ES-I3 (cell line): ENCODE results near the gene PDE4B.
"Not testable (repeated sequence)": the region's sequence is repeated elsewhere in the genome, so short reads cannot be mapped to it uniquely, and the experiment has no call there.

Experiments used
- H3K36me3 ChIP-seq: 2 replicates; pipeline ENCODE4 v1.6.1; 2013; ENCODE audit warnings: mild to moderate bottlenecking, low read length, control low read depth, moderate library complexity; ENCODE audit not compliant: insufficient read depth
- H3K4me1 ChIP-seq: 2 replicates; pipeline ENCODE4 v1.6.1; 2013; ENCODE audit warnings: mild to moderate bottlenecking, control low read depth, low read length; ENCODE audit not compliant: insufficient read depth
- H3K9ac ChIP-seq: 2 replicates; pipeline ENCODE4 v1.6.1; 2013; ENCODE audit warnings: low read depth, mild to moderate bottlenecking, low read length, moderate library complexity
- H3K9me3 ChIP-seq: 2 replicates; pipeline ENCODE4 v1.6.1; 2013; ENCODE audit warnings: mild to moderate bottlenecking, low read length, moderate library complexity; ENCODE audit not compliant: control insufficient read depth, insufficient read depth

Gene PDE4B

DNA sequence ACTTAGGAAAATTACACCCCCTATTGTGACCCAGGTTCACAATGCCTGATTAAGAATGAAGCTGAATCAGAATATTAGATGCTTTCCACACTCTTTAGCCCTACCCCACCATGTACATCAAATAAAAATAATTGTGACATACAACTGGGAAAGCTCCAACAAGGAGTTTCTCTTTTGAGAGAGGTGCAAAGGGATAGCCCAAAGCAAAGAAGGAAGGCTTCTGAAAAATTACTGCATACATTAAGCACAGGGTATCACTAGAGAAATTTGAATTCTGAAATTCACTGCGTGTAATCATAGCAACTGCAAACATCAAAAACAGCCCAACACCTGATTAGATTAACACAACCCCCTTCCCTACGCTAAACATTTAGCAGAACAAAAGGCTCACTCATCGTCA lies 34.1 kb downstream of the PDE4B start:
- no peaks in the 10 kb centered on the region for H3K36me3 ChIP-seq
- no peaks in the 10 kb centered on the region for H3K4me1 ChIP-seq
- H3K9me3 ChIP-seq: no peaks in the 10 kb centered on the region
- H3K9ac ChIP-seq: no peak overlapping the region

DNA sequence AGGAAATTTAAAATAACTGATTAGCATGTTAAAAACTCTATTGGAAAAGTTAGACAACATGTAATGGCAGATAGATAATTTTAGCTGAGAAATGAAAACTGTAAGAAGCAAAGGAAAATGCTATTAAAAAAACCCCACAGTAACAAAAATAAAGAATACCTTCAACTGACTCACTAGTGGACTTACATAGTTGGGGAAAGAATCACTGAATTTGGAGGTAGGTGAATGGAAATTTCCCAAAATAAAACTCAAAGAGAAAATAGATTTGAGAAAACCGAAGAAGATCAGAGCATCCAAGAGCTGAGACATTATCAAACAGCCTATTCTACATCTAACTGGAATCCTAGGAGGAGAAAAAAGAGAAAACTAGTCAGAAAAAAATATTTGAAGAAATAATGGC lies 34.7 kb downstream of the PDE4B start:
- no peaks in the 10 kb centered on the region for H3K4me1 ChIP-seq
- no peaks in the 10 kb centered on the region for H3K9me3 ChIP-seq
- H3K9ac ChIP-seq: no peak overlapping the region
- H3K36me3 ChIP-seq: no peaks in the 10 kb centered on the region

DNA sequence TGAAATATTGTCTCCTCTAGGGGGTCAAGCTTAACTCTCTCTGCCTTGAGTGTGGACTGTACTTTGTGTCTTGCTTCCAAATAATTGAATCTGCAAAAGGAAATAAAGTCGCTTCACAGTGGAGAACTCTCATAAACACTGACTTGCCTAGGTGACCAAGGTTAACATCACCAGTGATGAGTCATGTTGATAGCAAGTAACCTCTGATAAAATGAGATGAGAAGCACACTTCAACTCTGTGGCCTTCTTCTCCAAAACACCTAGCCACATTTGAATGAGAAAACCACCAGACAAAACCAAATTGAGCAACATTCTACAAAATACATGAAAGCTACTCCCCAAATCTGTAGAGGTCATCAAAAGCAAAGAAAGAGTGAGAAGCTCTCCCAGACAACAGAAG lies 37.6 kb downstream of the PDE4B start:
- no peaks in the 10 kb centered on the region for H3K36me3 ChIP-seq
- no peaks in the 10 kb centered on the region for H3K9me3 ChIP-seq
- H3K9ac ChIP-seq: no peak overlapping the region
- no peaks in the 10 kb centered on the region for H3K4me1 ChIP-seq

DNA sequence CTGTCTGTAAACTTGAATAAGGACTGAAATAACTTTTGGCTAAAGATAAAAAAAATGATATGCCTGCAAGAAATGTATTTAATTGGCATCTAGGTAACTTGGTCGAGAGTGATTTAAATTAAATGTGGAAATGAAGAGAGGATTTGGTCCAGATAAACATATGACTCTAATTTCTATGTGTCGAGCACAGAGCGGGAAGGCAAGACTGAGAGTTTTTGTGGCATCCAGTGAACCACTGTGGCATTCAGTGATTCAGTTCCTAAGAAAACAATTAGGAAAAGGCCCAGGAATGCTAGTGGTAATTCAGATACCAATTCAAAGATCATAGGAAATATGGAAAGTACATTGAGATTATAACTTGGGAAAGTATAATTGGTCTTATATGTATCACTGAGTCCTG lies 39.6 kb downstream of the PDE4B start:
- Histone ChIP-seq H3K36me3 (no peaks in the 10 kb centered on the region), H3K9me3 (no peaks in the 10 kb centered on the region), H3K9ac (no peak overlapping the region), H3K4me1 (no peaks in the 10 kb centered on the region)

DNA sequence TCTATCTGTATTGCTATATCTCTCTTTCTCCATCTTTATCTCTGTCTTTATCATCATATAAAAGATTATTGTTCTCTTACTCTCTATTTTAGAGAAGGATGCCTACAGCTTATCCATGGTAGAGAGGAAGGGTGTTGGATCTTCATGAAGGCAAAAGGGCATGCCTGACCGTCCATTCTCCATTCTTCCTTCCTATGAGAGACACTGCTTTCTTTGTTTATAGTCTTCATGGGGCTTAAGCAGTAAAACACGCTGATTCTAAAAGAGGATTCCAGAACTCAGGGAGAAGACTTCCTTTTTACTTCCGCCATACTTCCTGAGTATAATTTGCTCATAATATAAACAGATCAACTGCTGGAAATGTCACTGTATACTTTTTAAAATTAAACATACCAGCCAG lies 44.0 kb downstream of the PDE4B start:
- no peaks in the 10 kb centered on the region for H3K9me3 ChIP-seq
- no peaks in the 10 kb centered on the region for H3K4me1 ChIP-seq
- H3K9ac ChIP-seq: no peak overlapping the region
- no peaks in the 10 kb centered on the region for H3K36me3 ChIP-seq

DNA sequence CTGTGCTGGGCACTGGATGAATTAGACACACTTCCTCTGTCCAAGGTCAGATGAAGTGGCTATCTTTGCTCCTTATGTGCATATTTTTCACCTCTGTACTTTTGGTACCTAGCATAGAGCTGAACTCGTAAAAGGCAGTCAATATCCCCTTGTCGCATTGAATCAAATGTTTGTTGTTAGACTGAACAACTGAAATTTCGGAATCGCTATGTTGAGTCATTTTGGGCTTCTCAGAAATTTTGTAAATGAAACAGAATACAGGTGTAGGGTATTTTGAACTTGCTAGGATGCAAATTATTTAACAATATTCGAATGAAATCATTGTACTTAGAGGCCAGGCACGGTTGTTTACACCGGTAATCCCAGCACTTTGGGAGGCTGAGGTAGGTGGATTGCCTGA lies 48.0 kb downstream of the PDE4B start:
- no peaks in the 10 kb centered on the region for H3K9me3 ChIP-seq
- H3K4me1 ChIP-seq: no peaks in the 10 kb centered on the region
- no peak overlapping the region for H3K9ac ChIP-seq
- H3K36me3 ChIP-seq: no peaks in the 10 kb centered on the region

DNA sequence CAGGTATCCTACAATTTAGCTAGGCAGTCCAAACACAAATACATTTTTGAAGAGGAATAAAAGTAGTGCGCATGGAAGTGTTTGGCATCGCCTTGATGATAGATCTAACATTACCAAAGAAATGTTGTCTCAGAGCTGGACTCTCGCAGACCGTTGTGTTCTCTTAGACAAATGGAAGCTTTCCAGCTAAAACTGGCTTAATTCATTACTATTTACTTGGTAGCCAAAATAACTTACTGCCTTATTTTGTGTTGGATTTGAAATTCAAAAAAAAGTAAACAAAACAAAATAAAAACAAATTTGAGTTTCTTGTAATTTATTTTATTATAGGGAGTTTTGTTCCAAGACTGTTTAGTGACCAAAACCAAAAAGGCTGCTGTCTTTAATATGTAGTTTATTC lies 51.6 kb downstream of the PDE4B start:
- Histone ChIP-seq H3K9me3 (no peaks in the 10 kb centered on the region), H3K9ac (no peak overlapping the region), H3K4me1 (no peaks in the 10 kb centered on the region), H3K36me3 (no peaks in the 10 kb centered on the region)

DNA sequence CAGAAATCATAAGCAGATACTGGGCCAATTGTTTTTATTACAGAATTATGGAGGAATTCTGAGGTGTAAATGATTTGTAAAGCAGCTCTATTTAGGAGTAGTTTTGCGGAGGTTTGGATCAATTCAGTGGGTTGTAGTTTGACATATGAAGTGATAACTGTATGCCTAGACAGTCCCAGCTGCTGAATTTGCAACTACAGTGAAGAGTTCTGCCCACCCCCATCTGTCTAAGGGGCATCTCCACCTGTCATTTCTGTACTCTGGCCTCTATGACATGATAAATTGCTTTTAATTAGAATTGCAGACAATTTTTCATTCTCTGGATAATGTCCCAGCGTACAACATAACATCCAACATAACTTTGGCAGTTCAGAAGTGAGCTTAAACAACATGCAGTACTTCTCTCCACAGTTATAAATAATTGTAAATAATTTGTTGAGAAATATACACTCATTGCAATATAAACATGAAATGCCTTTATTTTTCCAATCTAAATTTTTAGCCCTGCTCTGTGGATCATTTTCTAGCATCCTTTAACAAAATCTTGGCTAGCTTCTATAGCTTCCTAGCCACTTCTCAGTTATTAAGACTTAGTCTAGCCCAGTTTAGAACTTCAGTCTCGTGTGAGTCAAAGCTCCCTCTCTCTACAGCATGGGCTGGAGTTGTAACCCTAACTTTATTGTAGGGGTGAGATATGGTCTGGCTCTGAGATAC lies 52.3 kb downstream of the PDE4B start:
- Histone ChIP-seq H3K9ac (no peak overlapping the region), H3K9me3 (no peaks in the 10 kb centered on the region), H3K4me1 (no peaks in the 10 kb centered on the region), H3K36me3 (no peaks in the 10 kb centered on the region)

DNA sequence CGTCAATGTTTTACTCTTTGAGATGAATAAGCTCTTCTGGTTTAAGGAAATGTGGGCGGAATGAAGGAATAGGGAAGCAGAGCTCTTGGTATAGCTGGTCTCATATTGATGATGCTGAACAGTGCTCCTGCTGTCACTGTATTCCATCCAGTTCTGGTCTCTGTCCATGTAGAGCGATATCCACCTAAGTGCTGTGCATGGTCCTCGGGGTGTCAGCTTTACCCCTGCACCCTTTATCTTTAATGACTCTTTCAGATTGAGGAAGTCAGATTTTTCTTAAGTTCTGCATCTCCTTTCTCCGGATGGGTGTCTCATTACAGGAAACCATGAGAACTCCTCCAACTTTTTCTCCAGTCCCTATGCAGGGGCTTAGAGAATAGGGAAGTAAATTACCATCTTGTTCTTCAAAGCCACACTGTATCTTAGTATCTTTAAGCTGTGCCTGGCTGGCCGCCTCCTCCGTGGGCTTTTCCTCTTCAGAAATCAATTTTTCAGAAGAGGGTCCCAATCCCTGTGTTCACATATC lies 52.9 kb downstream of the PDE4B start:
- Histone ChIP-seq H3K4me1 (no peaks in the 10 kb centered on the region), H3K9ac (no peak overlapping the region), H3K9me3 (no peaks in the 10 kb centered on the region), H3K36me3 (no peaks in the 10 kb centered on the region)

DNA sequence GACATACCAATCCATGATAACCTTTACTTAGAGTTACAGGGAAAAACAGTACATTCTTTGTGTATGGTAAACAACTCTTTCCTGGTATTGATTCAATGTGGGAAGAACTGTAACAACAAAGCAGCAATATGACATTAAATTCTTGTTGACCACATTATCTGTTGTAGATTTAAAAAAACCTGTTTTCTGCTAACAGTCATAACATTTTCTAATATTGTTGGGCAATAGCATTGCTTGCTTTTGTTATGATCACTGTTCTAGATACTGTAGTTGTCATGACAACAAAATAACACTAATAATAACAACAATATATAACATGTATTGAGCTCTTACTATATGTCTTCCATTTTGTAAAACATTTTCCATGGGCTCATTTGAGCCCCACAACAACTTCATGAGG lies 54.2 kb downstream of the PDE4B start:
- no peaks in the 10 kb centered on the region for H3K9me3 ChIP-seq
- no peaks in the 10 kb centered on the region for H3K36me3 ChIP-seq

DNA sequence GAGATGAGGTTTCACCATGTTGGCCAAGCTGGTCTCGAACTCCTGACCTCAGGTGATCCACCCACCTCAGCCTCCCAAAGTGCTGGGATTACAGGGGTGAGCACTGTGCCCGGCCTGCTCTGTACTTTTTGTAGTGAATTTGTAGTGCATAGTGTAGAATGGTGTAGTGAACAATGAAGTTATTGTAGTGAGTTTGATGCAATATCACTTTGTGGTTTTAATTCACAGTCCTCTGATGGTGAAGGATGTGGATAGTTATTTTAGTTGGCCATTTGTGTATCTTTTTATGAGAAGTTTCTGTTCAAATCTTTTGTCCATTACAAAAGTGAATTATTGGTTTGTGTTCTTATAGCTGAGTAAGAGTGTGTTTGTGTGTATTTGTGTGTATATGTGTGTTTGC lies 57.6 kb downstream of the PDE4B start:
- Histone ChIP-seq H3K9ac (no peak overlapping the region), H3K36me3 (no peaks in the 10 kb centered on the region), H3K9me3 (no peaks in the 10 kb centered on the region), H3K4me1 (no peaks in the 10 kb centered on the region)

More for the DNA sequence above, 54.2 kb downstream of the PDE4B start:
- Histone ChIP-seq H3K9ac (no peak overlapping the region), H3K4me1 (no peaks in the 10 kb centered on the region)

DNA sequence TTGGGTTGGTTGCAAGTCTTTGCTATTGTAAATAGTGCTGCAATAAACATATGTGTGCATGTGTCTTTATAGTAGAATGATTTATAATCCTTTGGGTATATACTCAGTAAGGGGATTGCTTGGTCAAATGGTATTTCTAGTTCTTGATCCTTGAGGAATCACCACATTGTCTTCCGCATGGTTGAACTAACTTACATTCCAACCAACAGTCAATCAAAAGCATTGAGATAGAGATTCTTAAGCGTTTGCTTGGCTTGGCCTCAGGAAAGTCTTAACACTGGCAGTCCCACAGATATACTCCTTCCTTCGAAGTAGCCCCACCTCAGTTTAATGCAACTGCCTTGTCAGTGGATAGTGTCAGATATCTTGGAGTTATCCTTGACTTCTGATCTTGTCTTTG lies 63.9 kb downstream of the PDE4B start:
- H3K9me3 ChIP-seq, H3K4me1 ChIP-seq, H3K36me3 ChIP-seq, H3K9ac ChIP-seq: not testable (repeated sequence)

DNA sequence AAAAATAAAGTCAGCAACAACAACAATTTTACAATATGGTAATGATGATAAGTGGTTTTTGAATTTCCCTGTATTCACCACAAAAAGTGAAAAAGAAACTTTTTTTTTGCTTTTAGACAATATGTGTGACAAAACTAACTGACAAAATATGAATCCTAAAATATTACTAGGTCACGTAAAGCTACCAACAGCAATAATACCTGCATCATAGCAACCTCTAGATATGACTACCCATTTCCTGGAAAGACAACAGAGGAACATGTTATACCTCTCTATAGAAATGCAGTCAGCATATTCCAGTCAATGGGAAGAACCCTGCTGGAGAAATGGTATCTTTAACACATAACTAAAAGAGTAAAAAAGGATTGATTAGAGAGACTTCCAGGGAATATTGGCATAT lies 73.7 kb downstream of the PDE4B start:
- no peaks in the 10 kb centered on the region for H3K9me3 ChIP-seq
- no peaks in the 10 kb centered on the region for H3K4me1 ChIP-seq
- no peak overlapping the region for H3K9ac ChIP-seq
- no peaks in the 10 kb centered on the region for H3K36me3 ChIP-seq

DNA sequence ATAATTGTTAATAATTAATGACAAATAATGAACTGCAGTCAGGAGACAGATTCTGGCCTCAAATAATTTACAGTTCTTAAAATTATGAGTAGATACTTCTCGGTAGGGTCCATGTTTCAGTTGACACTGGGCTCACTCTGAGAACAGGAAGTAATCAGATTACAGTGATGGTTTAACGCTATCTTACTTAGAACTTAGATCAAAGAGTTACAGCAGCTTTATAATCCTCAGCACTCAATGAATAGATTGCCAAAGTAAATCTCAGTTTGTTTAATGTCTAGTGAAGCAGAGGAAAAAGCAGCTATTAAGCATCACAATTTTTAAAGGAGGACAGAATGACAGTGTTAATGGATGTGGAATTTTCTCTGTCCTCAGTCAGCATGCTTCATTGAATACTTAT lies 79.6 kb downstream of the PDE4B start:
- Histone ChIP-seq H3K36me3 (no peaks in the 10 kb centered on the region), H3K4me1 (no peaks in the 10 kb centered on the region), H3K9ac (no peak overlapping the region), H3K9me3 (no peaks in the 10 kb centered on the region)

DNA sequence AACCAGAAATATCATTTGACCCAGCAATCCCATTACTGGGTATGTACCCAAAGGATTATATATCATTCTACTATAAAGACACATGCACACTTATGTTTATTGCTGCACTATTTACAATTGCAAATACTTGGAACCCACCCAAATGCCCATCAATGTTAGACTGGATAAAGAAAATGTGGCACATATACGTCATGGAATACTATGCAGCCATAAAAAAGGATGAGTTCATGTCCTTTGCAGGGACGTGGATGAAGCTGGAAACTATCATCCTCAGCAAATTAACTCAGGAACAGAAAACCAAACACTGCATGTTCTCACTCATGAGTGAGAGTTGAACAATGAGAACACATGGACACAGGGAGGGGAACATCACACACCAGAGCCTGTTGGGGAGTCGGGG lies 85.6 kb downstream of the PDE4B start:
- not testable (repeated sequence) for H3K36me3 ChIP-seq, H3K4me1 ChIP-seq, H3K9me3 ChIP-seq, H3K9ac ChIP-seq

DNA sequence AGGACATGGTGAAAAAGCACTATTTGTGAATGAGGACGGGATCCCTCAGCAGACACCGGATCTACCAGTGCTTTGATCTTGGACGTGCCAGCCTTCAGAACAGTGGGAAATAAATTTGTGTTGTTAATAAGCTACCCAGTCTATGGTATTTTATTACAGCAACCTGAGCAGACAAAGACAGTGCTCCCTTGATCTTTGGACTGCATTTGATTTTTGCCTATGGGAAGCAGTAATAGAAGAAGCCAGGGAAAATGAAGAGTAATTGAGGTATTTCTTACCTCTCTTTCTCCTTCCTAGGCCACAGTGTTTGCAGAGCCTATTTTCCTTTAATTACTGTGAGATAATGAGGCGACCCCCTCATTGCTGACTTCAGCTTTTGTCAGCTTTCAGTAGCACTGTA lies 87.9 kb downstream of the PDE4B start:
- H3K9me3 ChIP-seq: no peaks in the 10 kb centered on the region
- H3K9ac ChIP-seq: no peak overlapping the region
- no peaks in the 10 kb centered on the region for H3K4me1 ChIP-seq
- no peaks in the 10 kb centered on the region for H3K36me3 ChIP-seq
